ENCODE results near the gene FST.

DNA sequence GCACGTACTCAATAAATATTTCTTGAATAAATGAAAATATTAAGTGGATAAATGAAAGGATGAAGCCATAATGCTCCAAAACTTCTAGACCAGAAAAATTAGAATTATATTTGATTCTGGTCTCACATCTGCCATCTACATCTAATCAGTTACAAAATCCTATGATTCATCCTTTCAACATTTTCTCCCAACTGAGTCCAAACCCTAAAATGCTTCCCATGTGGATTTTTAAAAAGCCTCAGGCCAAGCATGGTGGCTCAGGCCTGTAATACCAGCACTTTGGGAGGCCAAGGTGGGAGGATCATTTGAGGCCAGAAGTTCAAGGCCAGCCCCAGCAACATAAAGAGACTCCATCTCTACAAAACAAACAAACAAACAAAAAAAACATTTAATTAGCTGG lies 31.6 kb upstream of the FST start:
- no peak for TF ChIP-seq EZH2phosphoT487 (IDR thresholded peaks at IDR 0.05; ENCODE audit: borderline replicate concordance, low read depth)
- no peak for TF ChIP-seq MAX (IDR thresholded peaks at IDR 0.05; ENCODE audit: low read depth)
- TF ChIP-seq CHD2 (IDR thresholded peaks at IDR 0.05; ENCODE audit: low read length, partially characterized antibody) = no peak
- TF ChIP-seq YY1 (IDR thresholded peaks at IDR 0.05; ENCODE audit: low read depth) = no peak
- TF ChIP-seq PBX3 (IDR thresholded peaks at IDR 0.05) = no peak
- TF ChIP-seq, protein P1, sequence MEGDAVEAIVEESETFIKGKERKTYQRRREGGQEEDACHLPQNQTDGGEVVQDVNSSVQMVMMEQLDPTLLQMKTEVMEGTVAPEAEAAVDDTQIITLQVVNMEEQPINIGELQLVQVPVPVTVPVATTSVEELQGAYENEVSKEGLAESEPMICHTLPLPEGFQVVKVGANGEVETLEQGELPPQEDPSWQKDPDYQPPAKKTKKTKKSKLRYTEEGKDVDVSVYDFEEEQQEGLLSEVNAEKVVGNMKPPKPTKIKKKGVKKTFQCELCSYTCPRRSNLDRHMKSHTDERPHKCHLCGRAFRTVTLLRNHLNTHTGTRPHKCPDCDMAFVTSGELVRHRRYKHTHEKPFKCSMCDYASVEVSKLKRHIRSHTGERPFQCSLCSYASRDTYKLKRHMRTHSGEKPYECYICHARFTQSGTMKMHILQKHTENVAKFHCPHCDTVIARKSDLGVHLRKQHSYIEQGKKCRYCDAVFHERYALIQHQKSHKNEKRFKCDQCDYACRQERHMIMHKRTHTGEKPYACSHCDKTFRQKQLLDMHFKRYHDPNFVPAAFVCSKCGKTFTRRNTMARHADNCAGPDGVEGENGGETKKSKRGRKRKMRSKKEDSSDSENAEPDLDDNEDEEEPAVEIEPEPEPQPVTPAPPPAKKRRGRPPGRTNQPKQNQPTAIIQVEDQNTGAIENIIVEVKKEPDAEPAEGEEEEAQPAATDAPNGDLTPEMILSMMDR (IDR thresholded peaks at IDR 0.05) = no peak
- no peak for TF ChIP-seq GABPA (IDR thresholded peaks at IDR 0.05; ENCODE audit: low read depth)
- no peak for TF ChIP-seq POLR2AphosphoS5 (IDR thresholded peaks at IDR 0.05; ENCODE audit: low read depth, low read length)
- TF ChIP-seq TAF1 (IDR thresholded peaks at IDR 0.05; ENCODE audit: borderline replicate concordance, low read depth, low read length) = no peak
- no peak for TF ChIP-seq EP300 (IDR thresholded peaks at IDR 0.05; ENCODE audit: borderline replicate concordance in 1 of 2, low read depth in 1 of 2, low read length in 1 of 2)
